Measurements from ENCODE around the gene ABR.
"Not testable (repeated sequence)": the region's sequence is repeated elsewhere in the genome, so short reads cannot be mapped to it uniquely, and the experiment has no call there.

ABR gene

DNA sequence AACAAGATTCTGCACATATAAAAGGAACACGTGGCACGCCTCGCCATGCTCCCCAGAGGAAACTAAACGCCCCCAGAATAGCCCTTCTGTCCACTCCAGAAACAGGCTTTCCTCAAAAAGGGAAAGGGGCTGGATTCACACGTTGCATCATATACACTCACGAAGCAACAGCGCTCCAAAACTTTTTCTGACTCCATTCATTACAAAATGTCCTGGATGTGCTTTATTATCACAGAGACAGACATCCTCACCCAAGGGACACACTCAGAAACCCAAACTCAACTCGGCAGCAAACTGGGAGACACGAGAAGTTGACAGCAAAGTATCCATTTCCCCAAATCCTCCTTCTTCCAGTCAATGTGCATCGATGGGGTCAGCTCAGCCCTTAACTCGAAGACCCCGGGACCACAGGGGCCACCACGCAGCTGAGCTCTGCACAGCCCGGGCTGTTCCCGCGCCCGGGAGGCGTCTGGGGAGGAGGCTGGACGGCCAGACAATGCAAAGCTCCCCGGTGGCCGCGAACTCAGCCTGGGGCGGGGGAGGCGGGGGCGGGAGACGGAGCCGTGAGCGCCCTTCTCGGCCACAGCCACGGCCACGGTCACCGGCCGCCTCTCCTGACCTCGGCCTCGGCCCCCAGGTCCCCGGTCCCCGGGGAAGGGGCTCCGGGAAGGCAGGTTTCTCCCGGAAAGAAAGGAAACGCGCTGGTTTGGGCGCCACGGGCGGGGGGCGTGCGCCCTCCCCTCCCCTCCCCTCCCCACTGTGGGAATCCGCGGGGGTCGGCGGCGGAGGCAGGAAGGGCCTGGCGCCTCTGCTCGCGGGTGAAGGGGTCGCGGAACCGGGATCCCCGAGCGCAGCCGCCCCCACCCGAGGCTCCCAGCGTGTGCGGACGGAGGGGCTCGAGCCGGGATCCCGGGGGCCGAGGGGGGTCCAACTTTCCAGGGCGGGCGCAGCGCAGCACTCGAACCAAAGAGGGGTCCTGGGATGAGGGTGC lies 201.4 kb downstream of the ABR start:
- FAIRE-seq: no peak

- no peak for FAIRE-seq
Observed at GRCh38 chr17:977166-977565, 202.6 kb downstream of the ABR start.

DNA sequence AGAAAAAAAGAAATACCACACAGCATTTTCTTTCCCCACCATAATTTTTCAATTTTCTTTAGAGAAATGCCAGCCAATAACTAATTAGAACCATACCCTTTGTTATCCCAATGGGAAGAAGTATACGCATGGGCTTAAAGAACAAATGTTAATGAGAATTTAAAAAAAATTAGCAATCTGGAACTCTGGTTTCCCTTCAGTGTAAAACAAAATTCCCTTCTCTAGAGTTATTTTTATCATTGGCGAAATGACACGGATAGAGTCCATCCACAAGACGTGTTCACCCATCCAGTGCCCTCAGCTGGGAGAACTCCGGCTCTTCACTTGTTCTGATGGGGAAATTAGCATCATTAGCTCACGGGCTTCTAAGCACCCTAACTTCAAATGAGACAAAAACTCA lies 203.5 kb downstream of the ABR start:
- no peak for FAIRE-seq

DNA sequence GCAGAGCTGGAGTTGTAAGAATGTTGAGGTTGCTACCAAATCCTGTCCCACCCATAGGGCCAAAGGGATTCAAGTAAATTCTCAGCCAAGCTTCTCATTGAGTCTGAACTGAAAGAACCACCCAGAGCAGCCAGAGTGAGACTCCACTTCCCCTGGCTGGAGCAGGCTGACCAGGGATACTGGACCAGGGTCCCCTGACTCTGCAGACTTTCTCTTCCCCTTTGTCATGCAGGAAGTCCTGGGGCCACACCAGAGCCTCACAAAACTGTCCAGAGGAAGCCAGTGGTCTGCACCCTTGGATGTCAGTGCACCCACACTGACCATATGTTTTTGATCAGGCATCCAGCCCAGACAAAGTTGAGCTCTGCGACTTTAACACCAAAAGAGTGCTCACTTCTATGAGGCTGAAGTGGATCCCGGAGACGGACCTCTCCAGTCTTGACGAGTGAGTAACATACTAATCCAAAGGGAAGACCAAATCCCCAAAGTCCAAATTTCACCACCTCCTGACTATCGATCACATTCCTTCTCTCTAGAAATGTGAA lies 204.3 kb downstream of the ABR start:
- no peak for FAIRE-seq

DNA sequence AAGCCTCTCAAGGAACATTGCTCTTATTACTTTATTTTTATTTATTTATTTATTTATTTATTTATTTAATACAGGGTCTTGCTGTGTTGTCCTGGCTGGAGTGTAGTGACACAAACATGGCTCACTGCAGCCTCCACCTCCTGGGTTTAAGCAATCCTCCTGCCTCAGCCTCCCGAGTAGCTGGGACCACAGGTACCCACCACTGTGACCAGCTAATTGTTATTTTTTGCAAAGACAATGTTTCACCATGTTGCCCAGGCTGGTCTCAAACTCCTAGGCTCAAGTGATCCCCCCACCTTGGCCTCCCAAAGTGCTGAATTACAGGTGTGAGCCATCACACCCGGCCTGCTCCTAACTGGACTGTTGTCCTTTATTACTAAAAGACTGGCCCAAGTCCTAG lies 205.0 kb downstream of the ABR start:
- FAIRE-seq: not testable (repeated sequence)

GRCh38 chr17:973053-973452 lies 206.7 kb downstream of the ABR start:
- FAIRE-seq: no peak

DNA sequence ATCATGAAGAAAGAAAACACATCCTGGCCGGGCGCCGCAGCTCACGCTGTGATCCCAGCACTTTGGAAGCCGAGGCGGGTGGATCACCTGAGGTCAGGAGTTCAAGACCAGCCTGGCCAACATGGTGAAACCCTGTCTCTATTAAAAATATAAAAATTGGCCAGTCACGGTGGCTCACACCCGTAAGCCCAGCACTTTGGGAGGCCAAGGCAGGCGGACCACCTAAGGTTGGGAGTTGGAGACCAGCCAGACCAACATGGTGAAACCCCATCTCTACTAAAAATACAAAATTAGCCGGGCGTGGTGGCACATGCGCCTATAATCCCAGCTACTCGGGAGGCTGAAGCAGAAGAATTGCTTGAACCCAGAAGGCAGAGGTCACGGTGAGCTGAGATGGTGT lies 207.9 kb downstream of the ABR start:
- FAIRE-seq: not testable (repeated sequence)

- no peak for FAIRE-seq
Observed at GRCh38 chr17:970364-970763, 209.4 kb downstream of the ABR start.

DNA sequence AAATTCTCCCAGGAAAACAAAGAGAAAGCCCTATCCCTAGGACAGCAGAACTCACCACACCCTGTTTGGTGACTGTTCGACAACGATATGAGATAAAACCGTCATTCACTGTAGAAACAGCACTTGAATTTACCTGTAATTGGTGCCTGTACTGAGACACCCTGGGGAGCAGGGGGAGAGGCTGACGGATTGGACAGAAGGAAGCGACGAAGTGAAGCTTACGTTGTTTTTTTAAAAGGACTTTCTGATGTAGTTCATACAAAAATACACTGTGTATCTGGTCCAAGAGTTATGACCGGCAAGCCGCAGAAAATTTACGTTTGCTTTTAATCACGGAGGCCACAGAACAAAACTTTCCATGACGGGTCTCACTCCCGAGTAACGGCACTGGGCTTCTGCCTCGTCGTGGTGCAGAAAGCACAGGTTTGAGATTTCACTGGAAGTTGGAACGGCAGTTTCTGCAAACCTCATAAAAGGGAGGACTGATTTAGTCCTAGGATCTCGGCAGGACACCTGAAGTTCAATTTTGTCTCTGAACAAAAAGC lies 209.9 kb downstream of the ABR start:
- no peak for FAIRE-seq

- FAIRE-seq: no peak
Observed at GRCh38 chr17:968812-969730, 210.7 kb downstream of the ABR start.

DNA sequence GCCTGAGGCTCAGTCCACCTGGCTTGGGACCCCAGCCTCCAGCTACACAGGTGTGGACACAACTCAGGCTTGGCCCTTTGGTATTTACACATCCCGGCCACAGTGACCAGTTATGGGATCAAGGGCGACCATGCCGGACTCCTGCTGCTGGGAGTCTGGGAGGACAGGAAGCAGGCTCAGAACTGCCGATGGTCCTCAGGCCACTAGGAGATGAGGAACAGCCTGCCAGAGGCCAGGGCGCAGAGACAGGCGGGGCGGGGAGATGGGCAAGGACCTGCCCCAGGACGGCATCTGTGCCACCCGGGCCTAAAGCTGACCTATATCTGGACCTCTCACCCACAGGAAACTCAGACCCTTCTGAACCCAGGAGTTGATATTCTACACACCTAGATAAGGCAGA lies 212.7 kb downstream of the ABR start:
- no peak for FAIRE-seq

DNA sequence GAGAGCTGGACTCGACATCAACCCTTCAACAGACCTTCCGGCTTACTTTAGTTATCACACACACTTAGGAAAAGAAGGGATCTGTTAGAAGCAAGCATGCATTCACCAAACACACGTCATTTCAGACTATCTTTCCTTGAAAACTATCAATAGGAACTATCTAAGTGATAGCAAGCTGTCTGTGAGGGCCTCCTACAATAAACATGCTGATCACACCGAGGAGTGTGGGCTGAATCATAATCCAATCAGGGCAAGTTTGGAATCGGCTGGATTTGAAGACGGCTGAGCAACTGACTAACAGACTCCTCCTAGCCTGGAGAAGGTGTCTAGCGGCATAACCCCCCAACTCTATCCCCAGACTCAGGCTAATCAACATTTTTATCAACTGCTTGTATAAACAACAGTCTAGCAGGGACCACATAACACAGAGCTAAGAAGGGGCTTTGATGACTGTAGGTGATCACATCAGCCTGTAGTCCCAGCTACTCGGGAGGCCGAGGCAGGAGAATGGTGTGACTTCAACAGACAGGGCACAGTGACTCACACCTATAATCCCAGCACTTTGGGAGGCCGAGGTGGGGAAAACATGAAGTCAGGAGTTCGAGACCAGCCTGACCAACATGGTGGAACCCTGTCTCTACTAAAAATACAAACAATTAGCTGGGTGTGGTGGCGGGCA lies 214.3 kb downstream of the ABR start:
- no peak for FAIRE-seq

DNA sequence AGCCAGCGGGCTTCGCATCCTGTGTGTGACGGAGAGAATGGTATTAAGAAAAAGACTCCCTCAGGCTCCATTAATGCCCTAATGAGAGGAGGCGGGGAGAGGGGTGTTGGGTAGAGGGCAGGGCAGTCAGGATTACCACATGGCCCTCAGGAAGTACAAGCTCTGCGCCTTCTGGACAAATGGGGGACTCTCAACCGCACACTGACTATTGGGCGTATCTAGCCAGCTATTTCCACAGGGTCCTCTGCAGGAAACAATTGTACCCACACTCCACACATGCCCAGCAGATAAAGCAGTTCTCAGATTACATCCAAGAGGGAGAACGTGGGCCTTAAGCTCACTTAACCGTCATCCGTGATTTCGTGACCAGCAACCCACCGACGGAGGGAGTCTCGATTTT lies 214.9 kb downstream of the ABR start:
- no peak for FAIRE-seq

GRCh38 chr17:962670-963069 lies 217.1 kb downstream of the ABR start:
- no peak for FAIRE-seq

DNA sequence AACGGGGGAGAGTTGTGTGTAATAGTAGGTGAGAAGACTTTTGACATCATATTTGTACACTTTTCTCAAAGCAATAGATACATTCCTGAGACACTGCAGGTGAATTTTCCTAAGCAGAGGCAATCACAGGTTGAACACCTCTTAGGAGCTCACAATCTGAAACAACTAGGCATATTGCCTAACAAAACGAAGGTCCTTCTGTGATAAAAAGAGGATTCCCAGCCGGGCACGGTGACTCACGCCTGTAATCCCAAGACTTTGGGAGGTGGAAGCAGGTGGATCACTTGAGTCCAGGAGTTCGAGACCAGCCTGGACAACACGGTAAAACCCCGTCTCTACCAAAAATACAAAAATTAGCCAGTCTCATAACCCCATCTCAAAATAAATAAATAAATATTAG lies 217.6 kb downstream of the ABR start:
- FAIRE-seq: no peak

DNA sequence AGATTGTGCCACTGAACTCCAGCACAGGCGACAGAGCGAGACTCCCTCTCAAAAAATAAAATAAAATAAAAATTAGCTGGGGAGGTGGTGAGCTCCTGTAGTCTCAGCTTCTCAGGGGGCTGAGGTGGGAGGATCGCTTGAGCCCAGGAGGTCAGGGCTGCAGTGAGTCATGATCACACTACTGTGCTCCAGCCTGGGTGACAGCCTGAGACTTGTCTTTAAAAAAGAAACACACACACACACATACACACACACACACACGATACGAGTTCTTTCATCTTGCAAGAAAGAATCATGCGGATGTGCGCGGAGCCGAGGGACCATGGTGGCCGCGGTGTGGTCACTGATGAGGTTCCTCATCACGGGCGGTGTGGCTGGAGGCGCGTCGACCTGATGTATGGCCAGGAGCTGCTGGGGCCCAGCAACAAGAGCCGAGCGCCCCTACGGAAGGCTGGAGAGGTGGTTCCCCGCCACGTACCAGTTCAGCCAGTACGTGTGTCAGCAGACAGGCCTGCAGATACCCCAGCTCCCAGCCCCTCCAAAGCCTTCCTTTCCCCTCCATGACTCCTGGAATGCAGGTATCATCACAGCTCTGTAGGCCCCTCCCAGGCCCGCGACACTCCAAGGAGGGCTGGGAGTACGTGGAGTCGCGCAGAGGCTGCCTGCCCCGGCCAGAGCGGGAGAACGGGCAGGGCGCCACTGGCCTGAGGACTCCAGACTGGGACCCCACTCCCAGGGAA lies 220.9 kb downstream of the ABR start:
- FAIRE-seq: no peak

DNA sequence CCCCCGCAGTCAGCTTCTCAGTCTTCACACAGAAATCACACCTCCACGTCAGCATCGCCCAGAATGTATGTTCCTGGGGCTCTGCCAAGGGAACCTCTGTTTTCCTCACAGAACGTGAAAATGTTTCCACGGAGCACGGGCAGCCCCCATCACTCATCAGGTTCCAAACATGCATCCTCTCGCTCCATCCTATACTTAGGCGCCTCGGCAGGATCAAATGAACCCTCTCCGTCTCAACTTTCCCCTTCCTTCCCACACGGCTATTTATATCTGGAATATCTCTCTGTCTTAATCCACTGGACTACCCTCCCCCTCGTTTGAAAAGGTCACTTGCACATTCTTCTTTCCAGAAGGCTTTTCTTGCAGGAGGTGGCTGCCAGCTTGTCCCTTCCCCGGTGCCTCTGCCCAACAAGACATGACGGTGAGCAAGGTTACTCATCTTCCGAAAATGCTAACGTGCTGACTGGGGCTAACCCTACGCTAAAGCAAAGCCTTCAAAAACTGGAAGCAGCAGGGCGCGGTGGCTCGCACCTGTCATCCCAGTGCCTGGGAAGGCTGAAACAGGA lies 221.8 kb downstream of the ABR start:
- FAIRE-seq: no peak

DNA sequence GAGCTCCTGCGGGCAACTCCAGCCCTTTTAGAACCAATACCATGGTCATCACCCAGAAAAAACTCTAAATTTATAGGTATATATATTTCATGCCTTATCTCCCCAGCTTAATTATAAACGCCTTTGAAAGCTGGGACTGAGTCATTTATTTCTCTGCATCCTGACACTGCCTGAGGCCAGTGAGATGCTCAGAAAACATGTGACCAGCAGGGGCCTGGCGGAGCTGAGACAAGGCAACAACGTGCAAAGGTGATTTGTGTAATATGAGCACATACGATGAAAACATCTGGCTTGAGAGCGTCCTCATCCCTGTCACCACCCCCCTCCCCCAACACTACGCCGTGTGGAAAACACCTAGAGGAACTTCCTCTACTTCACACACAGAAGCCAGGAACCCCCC lies 222.9 kb downstream of the ABR start:
- FAIRE-seq: no peak

DNA sequence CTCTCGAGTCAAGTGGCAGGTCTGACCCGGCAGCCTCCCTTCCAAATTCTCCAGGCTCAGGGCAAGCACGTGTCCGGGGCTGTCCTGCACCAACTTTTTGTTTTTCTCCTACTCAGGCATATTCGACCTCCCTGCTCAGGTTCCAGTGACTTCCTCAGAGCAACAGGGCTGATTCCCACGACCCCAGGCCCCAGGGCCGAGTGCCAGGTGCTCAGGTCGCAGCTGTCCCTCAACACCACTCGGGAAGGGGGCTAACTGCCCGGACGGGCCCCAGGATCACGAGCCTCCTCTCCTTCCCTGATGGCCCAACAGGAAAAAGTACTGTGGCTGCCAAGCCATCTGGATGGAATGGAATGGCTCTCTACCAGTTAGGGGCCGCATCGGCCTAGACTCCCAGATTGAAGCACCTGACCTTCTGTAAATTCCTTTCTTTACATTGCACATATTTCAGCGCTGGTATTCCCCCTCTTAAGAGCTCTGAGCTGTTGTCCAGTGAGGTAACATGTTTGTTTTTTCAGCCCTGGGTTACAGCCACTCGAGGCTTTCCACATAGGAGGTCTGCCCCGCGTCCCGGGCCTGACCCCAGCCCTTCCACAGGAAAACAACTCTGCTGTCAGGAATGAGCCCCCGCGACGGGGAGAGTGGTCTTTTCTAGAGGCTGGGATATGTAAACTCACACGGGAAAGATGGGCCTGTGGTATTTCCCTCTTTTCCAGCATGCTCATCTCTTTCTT lies 225.2 kb downstream of the ABR start:
- FAIRE-seq: no peak

DNA sequence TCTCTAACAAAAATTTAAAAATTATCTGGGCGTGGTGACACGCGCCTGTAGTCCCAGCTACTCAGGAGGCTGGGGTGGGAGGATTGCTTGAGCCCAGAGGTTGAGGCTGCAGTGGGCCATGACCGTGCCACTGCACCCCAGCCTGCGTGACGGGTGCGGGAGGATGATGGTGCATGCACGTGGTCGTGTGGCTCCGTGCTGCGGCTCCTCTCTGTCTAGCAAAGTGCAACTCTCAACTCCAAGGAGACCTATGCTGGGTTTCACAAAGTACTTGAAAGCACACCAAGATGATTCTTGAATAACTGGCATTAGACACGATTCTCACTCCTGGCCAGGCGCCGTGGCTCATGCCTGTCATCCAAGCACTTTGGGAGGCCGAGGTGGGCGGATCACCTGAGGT lies 226.0 kb downstream of the ABR start:
- no peak for FAIRE-seq

Data from colon (tissue), 2 donors.